GM15510 (cell line): ENCODE results near the gene FBLN1.

ENCODE experiments used
- POLR2A ChIP-seq: IDR thresholded peaks from 3 replicates; pipeline ENCODE4 v1.6.1; 2011; ENCODE audit warnings: borderline replicate concordance; ENCODE audit not compliant: insufficient read length; ENCODE audit errors: extremely low read depth

Gene FBLN1

GRCh38 chr22:45632791-45633515 is 130.3 kb downstream of the FBLN1 start:
- TF ChIP-seq POLR2A, result no peak

GRCh38 chr22:45636683-45637082 is 134.0 kb downstream of the FBLN1 start:
- no peak for TF ChIP-seq POLR2A

- TF ChIP-seq POLR2A, result no peak
Observed at GRCh38 chr22:45638197-45638596, 135.5 kb downstream of the FBLN1 start.

- TF ChIP-seq POLR2A, result no peak
Observed at GRCh38 chr22:45638834-45639746, 136.4 kb downstream of the FBLN1 start.

GRCh38 chr22:45639747-45640102 is 137.0 kb downstream of the FBLN1 start:
- no peak for TF ChIP-seq POLR2A

- no peak for TF ChIP-seq POLR2A
Observed at GRCh38 chr22:45640291-45640940, 137.7 kb downstream of the FBLN1 start.

GRCh38 chr22:45640941-45641621 is 138.4 kb downstream of the FBLN1 start:
- no peak for TF ChIP-seq POLR2A

- TF ChIP-seq POLR2A, result no peak
Observed at GRCh38 chr22:45642986-45643385, 140.3 kb downstream of the FBLN1 start.

GRCh38 chr22:45644714-45645113 is 142.0 kb downstream of the FBLN1 start:
- TF ChIP-seq POLR2A, result no peak

- TF ChIP-seq POLR2A, result no peak
Observed at GRCh38 chr22:45645150-45645525, 142.5 kb downstream of the FBLN1 start.

GRCh38 chr22:45645526-45646414 is 143.1 kb downstream of the FBLN1 start:
- TF ChIP-seq POLR2A, result no peak

GRCh38 chr22:45647532-45648225 is 145.0 kb downstream of the FBLN1 start:
- TF ChIP-seq POLR2A, result no peak
